A673 (cell line): ENCODE results near the gene PURB. TPM values are rescaled to one million over a fixed set of nuclear protein-coding genes. Genes with fewer than 3 reads are reported as not detected.
"Not testable (repeated sequence)": the region's sequence is repeated elsewhere in the genome, so short reads cannot be mapped to it uniquely, and the experiment has no call there.

Source experiments
- BruUV-seq: library from RNA; stranded (reverse); fragments of 400-500 nt; replicated peaks from 2 replicates; lab custom pipeline; 2021; lab: Mats Ljungman, UMichigan
- CTCF ChIA-PET: fragments of 300-600 bp; sonication (Branson Sonifier 250); formaldehyde crosslinking; loops from one replicate; lab custom pipeline; 2022; ENCODE audit warnings: antibody characterized with exemption; lab: Charles Lee
- POLR2A ChIA-PET: fragments of 300-600 bp; sonication (Branson Sonifier 250); formaldehyde crosslinking; loops from one replicate; lab custom pipeline; 2022; ENCODE audit warnings: antibody characterized with exemption; ENCODE audit not compliant: low non-redundant PET; lab: Charles Lee
- DNase-seq: peaks from one replicate; pipeline ENCODE4 v3.0.0-alpha.2; 2015; ENCODE audit warnings: low spot score
- H3K27ac ChIP-seq: fragments of 200-600 bp; sonication (generic); 2 replicates; pipeline ENCODE4 v1.5.1; 2016; ENCODE audit warnings: mixed run types, low read depth, mild to moderate bottlenecking, mixed read lengths, antibody characterized with exemption, low read length; ENCODE audit not compliant: poor library complexity, severe bottlenecking
- H3K27me3 ChIP-seq: fragments of 200-600 bp; sonication (generic); replicated peaks from 2 replicates; pipeline ENCODE4 v1.6.1; 2017; ENCODE audit warnings: mixed run types, low read depth, mild to moderate bottlenecking, mixed read lengths, antibody characterized with exemption, low read length; ENCODE audit not compliant: insufficient read depth, poor library complexity
- H3K36me3 ChIP-seq: fragments of 200-600 bp; sonication (generic); 2 replicates; pipeline ENCODE4 v1.6.1; 2016; ENCODE audit warnings: mixed run types, mild to moderate bottlenecking, mixed read lengths, antibody characterized with exemption, low read length; ENCODE audit not compliant: insufficient read depth, poor library complexity, severe bottlenecking
- H3K4me1 ChIP-seq: fragments of 200-600 bp; sonication (generic); 2 replicates; pipeline ENCODE4 v1.6.1; 2017; ENCODE audit warnings: mixed run types, mild to moderate bottlenecking, mixed read lengths, antibody characterized with exemption, low read length; ENCODE audit not compliant: insufficient read depth, poor library complexity, severe bottlenecking
- H3K4me3 ChIP-seq: fragments of 200-600 bp; sonication (generic); 2 replicates; pipeline ENCODE4 v1.5.1; 2016; ENCODE audit warnings: low read depth, mixed run types, mild to moderate bottlenecking, mixed read lengths, low read length; ENCODE audit not compliant: poor library complexity, severe bottlenecking
- H3K9me3 ChIP-seq: fragments of 200-600 bp; sonication (generic); 2 replicates; pipeline ENCODE4 v1.6.1; 2016; ENCODE audit warnings: mixed run types, low read depth, mild to moderate bottlenecking, mixed read lengths, antibody characterized with exemption, low read length; ENCODE audit not compliant: poor library complexity, severe bottlenecking
- EZH2 ChIP-seq: fragments of 200-600 bp; sonication (generic); IDR thresholded peaks from 2 replicates; pipeline ENCODE4 v1.6.1; 2017; ENCODE audit warnings: borderline replicate concordance, low read depth, mild to moderate bottlenecking, mixed read lengths, antibody characterized with exemption, low read length; ENCODE audit not compliant: poor library complexity, severe bottlenecking
- intact Hi-C: fragments of 100-400 bp; cut with micrococcal nuclease; formaldehyde crosslinking; loops from one replicate; pipeline ENCODE4 v1.10.0; 2022; ENCODE audit not compliant: unreplicated experiment
- total RNA-seq: library from RNA; stranded (reverse); gene quantifications from 2 replicates; pipeline ENCODE4 v1.2.3, GENCODE V29; 2021
- TF ChIP-seq, protein P1 (sequence below): fragments of 300-800, 200-600 bp; sonication (generic); conservative IDR thresholded peaks from 2 replicates; pipeline ENCODE4 v1.5.1; 2017; ENCODE audit warnings: low read depth, mild to moderate bottlenecking, antibody characterized with exemption, low read length, moderate library complexity, mixed read lengths

PURB gene
- total RNA-seq, 1 experiment from 2014 or later = 27.4 TPM

DNA sequence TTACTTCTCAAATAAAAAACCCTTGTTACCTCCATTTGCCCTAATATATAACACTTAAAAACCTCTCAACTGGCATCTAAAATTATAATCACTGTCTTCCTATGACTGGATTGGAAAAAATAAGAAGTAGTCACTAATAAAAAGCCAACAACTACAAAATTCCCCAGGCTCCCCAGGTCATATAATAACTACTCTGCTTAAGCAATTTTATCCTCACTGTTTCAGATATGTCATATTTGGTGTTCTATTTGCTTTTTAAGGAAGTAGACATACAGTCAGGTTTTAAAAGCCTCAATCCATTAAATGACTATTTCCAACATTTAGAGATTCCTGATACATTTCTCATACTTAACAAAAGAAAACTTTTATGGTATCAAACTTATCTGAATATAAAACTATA, 39.9 kb downstream of the PURB start:
- ChIA-PET POLR2A (no interaction called here), CTCF (no interaction called here)
- H3K4me3 ChIP-seq = peak overlapping the region; percentile 77

DNA sequence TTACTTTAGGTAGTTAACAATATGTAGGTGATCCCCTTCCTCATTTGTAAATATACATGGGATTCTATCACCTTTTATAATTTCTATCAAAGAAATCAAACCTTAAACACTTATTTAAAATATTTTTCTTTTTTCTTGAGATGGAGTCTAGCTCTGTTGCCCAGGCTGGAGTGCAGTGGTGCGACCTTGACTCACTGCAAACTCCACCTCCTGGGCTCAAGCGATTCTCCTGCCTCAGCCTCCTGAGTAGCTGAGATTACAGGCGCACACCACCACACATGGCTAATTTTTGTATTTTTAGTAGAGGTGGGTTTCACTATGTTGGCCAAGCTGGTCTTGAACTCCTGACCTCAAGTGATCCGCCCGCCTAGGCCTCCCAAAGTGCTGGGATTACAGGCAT, 41.9 kb downstream of the PURB start:
- H3K27me3 ChIP-seq, CTCF ChIA-PET, H3K9me3 ChIP-seq, intact Hi-C loops, POLR2A ChIA-PET, H3K4me3 ChIP-seq, DNase-seq, H3K27ac ChIP-seq, BruUV-seq: not testable (repeated sequence)
- Histone ChIP-seq H3K36me3 (peaks cover 23% of the 10 kb centered on the region), H3K4me1 (peaks cover 14% of the 10 kb centered on the region)

More for the DNA sequence above, 39.9 kb downstream of the PURB start:
- Histone ChIP-seq H3K36me3 (peaks cover 10% of the 10 kb centered on the region), H3K4me1 (peaks cover 20% of the 10 kb centered on the region), H3K27me3 (no peaks in the 10 kb centered on the region), H3K27ac (peak overlapping the region; percentile 25), H3K9me3 (no peaks in the 10 kb centered on the region)
- intact Hi-C loops = no loop called here
- TF ChIP-seq, protein P1, sequence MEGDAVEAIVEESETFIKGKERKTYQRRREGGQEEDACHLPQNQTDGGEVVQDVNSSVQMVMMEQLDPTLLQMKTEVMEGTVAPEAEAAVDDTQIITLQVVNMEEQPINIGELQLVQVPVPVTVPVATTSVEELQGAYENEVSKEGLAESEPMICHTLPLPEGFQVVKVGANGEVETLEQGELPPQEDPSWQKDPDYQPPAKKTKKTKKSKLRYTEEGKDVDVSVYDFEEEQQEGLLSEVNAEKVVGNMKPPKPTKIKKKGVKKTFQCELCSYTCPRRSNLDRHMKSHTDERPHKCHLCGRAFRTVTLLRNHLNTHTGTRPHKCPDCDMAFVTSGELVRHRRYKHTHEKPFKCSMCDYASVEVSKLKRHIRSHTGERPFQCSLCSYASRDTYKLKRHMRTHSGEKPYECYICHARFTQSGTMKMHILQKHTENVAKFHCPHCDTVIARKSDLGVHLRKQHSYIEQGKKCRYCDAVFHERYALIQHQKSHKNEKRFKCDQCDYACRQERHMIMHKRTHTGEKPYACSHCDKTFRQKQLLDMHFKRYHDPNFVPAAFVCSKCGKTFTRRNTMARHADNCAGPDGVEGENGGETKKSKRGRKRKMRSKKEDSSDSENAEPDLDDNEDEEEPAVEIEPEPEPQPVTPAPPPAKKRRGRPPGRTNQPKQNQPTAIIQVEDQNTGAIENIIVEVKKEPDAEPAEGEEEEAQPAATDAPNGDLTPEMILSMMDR = no peak
- no peak for TF ChIP-seq EZH2
- no peak for DNase-seq
- no TSS peak for BruUV-seq

DNA sequence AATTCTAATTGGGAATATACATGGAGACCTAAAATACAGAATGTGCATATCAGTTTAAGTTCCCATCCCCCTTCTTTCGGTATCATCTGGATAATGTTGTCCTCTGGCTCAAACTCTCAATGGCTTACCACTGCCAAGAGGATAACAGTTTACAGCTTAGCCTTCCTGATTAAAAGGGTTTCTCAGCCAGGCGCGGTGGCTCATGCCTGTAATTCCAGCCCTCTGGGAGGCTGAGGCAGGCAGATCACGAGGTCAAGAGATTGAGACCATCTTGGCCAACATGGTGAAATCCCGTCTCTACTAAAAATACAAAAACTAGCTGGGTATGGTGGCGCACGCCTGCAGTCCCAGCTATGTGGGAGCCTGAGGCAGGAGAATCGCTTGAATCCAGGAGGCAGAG, 42.7 kb downstream of the PURB start:
- BruUV-seq, H3K27ac ChIP-seq, CTCF ChIA-PET, DNase-seq, H3K9me3 ChIP-seq, H3K4me3 ChIP-seq, intact Hi-C loops, H3K27me3 ChIP-seq, POLR2A ChIA-PET: not testable (repeated sequence)
- peaks cover 14% of the 10 kb centered on the region for H3K4me1 ChIP-seq
- H3K36me3 ChIP-seq = peaks cover 25% of the 10 kb centered on the region

DNA sequence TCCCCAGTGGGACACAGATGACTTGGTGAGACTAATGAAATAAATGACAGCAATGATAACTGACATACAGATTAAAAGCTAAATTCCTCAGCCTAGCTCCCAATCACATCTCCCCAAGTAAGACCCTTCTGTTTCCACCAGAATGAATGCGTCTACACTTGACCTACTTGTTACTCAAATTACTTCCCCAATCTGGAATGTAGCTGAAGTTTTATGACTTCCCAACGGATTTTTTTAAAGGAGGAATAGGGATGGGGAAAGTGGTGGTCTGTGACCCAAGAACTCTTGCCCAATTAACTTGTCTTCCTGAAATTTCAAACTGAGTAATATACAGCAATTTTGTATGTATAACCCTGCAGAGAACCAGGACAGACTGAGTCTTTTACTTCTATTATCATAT, 46.6 kb downstream of the PURB start:
- CTCF ChIA-PET = no interaction called here
- Histone ChIP-seq H3K27ac (no peak overlapping the region), H3K4me1 (no peaks in the 10 kb centered on the region), H3K27me3 (no peaks in the 10 kb centered on the region), H3K4me3 (no peak overlapping the region), H3K9me3 (no peaks in the 10 kb centered on the region), H3K36me3 (peaks cover 54% of the 10 kb centered on the region)
- POLR2A ChIA-PET = no interaction called here
- intact Hi-C loops = no loop called here
- TF ChIP-seq, protein P1 = no peak
- TF ChIP-seq EZH2 = no peak
- BruUV-seq = no TSS peak
- DNase-seq = no peak
